SIG-M5 treated with dmso at 0.1 percent for 504 hours (cell line): Measurements from ENCODE around the gene MNX1.

Experiments
- DNase-seq: peaks from one replicate; lab custom pipeline; 2025; ENCODE audit not compliant: unreplicated experiment; lab: John Stamatoyannopoulos, UW

Gene MNX1

DNA sequence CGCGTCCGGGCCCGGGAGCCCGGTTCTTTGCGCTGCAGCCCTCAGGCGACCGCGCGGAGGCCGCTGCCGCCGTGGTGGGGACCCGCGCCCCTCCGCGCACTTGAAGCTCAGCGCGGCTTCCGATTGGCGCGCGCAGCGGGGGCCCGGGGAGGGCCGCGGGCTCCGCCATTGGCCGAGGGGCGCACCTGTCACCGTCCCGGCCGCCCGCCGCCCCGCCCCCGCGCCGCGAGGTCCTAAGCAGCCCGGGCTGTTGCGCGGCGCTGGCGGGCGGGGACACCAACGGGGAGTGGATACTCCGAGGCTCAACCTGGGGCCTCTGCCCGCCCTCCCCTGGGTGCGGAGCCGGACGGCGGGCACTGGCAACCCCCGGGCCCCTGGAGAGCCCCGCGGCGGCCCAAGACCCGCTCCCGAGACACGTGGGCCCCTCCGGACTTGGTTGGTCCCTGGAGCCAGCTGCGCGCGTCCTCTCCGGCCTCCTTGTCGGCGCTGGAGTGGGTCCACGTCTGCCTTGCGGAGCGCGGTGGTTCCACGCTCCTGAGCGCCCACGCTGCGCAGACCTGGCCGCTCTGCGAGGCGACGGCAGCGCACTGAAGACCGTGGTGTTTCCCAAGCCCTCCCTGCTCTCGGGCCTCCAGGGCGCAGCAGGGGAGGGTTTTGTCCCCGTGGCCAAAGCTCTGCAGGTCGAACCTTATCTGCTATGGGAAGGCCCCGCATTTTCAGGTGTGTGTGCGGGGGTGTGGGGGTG, at the start of gene MNX1:
Gene MNX1 (minus strand): TSS at position 76 of the 745 bp plus-strand sequence. CDS start 313 bp downstream, outside the sequence.
- peak; percentile 74 for DNase-seq

DNA sequence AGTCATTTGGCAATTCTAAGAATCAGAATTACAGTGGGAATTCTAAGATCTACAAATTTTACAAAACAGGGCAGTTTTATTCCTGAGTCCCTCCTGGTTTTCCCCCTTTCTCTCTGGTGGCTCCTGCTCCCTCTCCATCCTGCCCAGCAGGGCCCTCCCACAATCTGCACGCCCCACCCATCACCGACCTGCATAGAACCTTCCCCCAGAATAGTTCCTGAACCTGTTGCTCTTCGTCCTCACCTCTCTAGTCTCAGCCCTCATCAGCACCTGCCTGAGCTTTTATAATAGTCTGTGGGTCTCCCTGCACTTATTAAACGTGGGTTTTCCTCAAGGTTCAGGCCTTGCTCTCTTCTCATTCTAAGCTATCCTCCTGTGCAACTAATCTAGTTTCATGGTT, 49.1 kb upstream of the MNX1 start:
- DNase-seq, result no peak

DNA sequence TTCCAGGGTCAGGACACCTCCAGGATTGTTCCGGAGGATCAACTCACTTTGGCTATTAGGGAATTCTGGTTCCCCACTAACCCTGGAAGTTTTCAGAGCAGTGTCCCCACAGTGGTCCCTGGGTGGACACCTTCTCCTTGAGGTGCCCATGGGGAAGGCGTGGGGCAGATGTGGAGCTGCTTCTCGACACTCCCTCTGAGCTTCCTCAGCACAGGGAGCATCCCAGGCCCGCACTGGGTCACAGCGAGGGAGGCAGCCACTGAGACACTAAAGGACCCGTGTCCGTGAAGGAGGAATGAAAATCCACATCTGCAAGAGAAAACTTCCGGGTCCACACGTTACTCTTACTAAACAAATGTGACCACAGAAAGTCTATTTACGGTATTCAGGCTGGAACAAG, 48.2 kb upstream of the MNX1 start:
- no peak for DNase-seq

DNA sequence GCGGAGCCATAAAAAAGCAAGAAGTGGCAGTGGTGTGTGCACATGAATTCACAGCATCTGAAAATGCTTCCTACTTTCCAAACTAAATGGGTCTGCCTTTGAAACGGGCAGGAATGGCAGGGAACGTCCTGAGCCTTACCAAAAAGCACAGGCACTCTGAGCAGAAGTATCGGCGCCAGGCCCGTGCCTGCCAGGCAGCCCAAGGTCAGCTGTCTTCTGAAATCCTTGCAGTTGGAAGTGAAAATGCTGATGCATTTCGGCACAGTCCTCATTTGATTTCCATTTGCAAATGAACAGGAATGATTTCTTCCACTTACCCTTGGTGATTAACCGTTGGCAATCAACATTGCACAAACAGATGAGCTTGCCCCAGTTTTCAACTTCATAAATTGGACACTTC, 47.6 kb upstream of the MNX1 start:
- DNase-seq, result no peak

DNA sequence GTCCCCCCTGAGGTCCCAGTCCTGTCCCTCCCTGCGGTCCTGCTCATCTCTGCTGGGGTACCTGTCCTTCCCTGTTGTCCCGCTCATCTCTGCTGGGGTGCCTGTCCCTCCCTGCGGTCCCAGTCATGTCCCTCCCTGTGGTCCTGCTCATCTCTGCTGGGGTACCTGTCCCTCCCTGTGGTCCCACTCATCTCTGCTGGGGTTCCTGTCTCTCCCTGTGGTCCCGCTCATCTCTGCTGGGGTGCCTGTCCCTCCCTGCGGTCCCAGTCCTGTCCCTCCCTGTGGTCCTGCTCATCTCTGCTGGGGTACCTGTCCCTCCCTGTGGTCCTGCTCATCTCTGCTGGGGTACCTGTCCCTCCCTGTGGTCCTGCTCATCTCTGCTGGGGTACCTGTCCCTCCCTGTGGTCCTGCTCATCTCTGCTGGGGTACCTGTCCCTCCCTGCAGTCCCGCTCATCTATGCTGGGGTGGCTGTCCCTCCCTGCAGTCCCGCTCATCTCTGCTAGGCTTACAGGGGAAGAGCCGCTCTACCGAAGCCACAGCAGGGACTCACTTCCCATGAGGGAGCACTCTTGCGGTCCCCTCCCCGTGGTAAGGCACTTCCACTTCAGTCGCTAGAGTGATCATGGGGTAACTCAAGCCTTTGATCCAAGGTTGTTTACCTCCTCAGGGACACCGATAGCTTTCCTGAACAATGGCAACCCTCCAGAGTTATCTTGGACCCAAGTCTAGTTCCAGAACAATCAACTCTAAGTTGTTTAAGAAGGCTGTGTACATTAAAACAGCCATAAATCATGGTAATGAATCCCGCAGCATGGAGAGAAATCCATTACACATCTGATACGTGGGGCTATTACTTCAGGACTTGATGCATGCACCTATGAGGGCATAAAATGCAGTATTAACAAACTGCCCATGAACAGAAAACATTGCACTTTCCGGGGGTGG, 46.8 kb upstream of the MNX1 start:
- no peak for DNase-seq

DNA sequence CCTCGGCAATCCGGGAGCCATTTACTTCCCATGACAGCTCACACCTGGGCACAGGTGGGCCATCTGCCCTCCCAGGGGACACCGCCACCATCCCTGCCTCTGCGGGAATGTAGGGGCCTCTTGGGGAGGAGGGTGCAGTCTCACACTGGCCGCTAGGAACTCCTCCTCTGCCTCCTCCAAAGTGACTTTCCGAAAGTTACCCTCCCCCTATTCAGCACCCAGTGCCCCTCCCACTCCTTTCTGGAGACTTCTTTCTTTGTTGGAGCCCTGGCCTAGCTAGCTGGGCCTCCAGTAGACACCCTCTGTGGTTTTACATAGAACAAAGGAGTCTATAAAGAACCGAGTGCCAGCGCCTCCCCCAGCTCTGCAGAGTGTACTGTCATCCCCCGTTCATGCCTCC, 45.8 kb upstream of the MNX1 start:
- no peak for DNase-seq

DNA sequence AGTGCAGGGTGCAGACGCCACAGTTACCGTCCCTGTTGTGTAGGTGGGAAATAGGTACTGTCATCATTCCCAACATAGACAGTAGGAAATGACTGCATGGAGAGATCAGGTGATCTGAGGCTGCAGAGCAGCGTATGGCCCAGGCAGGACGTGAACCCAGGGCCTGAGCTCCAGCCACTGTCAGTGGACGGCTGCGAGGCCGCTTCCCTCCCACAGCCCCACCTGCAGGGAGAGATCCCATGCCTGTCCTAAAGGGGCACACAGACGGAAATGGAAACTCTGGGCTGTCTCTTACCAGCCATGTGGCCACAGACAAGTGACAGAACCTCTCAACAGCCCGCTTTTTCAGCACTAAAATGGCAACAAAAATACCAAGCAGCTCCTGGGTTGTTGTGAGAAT, 44.5 kb upstream of the MNX1 start:
- no peak for DNase-seq

DNA sequence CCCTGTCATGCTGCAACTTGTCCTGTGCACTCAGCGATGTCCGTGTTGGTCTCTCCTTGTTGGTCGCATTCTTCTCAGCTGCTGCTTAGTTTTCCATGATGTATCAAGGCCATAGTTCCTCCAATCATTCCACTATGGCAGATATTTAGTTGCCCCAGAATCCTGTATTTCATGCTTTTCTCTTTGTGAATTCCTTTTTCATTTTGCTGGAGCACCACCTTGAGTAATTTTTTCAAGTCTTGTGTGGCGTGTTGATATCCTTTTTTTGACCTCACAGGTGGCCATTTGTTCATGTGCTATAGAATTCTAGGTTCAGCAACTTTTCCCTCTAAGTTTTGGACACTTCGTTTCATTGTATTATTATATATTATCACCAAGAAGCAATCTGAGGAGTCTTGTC, 42.7 kb upstream of the MNX1 start:
- no peak for DNase-seq

DNA sequence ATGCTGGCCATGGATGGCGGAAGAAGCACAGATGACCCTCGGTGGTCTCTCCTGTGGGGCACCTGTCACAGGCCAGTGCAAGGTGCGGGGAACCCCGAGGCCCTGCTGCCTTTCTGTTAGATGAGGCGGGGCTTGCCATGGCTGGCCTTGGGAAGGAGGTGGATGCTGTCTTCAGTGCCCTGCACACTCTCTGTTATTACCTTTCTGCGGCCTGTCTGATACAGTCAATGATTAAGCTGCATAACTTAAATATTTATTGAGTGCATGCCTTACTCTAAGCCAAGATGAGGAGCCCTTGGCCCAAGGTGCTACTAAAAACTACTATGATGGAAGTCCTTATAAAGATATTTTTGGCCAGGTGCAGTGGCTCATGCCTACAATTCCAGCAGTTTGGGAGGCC, 36.7 kb upstream of the MNX1 start:
- DNase-seq, result no peak

DNA sequence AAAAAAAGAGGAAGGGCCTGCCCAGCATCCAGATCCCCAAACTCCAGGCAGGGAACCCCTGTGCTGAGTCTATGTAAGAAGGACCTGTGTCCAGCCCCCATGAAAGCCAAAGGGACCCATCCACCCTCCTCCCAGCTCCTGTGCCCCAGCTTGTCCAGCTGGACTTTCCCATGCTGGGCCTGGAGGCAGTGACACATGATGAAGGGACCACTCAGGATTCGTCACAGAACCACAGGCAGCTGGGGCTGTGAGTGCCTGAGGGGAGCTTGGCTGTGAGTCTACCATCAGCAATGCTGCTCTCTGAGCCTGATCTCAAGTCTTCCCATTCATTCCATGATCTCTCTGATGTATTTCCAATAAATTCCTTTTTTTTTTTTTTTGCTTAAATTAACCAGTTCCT, 36.2 kb upstream of the MNX1 start:
- DNase-seq, result no peak

DNA sequence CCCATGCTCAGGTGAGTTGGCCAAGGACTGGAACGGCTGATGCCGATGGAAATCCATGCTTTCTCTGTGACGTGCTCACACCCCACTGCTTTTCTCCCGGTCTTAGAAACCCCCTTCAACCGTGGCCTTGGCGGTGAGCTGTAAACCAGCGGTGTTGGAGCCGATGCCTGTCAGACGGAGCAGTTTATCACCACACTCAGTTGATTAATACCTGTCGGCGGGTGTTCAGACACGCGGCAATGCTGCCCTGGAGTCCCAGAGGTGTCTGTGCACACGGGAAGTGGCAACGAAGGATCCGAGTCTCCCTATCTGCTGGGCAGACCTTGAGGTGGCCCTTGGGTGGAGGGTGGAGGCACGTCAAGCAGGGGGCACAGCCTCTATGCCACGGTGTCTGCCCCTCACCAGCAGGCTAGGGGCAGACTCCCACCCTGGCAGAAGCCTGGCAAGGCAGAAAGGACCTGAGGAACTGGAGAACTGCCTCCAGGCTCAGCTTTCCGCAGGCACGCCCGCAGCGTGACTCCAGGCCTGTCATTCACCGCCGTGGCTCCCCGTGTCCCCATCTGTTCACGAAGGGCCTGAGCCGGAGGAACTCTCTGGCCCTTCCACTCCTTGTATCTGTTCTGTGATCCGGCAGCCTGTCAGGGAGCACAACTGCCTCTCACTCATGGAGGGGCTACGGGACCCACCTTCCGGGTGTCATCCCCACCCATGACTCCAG, 34.6 kb upstream of the MNX1 start:
- DNase-seq, result no peak

DNA sequence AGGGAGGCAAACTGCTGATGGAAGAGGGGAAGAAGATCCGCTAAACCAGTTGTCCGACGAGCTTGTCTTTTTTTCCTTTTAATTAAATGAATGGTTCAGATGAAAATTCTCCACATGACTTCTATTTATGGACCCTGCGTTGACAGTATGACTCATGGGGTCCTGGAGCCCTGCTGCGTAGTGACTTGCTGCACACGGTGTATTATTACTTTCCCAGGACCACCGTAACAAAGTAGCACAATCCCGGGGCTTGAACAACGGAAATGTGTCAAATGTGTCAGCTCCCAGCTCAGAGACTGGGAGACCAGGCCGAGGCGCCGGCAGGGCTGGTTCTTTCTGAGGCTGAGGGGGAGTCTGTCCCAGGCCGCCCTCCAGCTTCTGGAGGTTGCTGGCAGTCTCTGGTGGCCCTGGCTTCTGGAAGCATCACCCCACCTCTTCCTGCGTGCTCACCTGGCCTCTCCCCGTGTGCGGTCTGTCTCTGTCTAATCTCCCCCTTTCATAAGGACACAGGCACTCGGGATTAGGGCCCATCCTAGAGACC, 33.8 kb upstream of the MNX1 start:
- no peak for DNase-seq

DNA sequence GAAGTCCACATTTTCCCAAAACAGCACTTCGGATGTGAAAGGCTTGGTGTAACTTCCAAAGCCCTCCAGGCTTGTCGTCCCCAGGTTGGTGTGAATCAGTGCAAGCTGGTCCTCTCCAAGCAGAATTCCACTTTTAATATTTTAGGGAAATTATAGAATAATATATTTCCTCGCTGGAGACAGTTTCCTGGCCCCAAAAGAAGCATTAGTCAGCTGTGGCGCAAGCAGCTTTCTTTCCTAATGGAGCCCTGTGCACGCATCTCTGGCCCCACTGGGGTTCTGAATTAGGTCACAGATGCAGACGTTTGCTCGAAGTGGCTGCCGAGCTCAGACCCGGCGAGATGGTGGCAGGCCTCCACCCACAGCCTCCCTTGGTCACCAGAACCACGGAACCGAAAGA, 33.3 kb upstream of the MNX1 start:
- DNase-seq, result peak; percentile 33

DNA sequence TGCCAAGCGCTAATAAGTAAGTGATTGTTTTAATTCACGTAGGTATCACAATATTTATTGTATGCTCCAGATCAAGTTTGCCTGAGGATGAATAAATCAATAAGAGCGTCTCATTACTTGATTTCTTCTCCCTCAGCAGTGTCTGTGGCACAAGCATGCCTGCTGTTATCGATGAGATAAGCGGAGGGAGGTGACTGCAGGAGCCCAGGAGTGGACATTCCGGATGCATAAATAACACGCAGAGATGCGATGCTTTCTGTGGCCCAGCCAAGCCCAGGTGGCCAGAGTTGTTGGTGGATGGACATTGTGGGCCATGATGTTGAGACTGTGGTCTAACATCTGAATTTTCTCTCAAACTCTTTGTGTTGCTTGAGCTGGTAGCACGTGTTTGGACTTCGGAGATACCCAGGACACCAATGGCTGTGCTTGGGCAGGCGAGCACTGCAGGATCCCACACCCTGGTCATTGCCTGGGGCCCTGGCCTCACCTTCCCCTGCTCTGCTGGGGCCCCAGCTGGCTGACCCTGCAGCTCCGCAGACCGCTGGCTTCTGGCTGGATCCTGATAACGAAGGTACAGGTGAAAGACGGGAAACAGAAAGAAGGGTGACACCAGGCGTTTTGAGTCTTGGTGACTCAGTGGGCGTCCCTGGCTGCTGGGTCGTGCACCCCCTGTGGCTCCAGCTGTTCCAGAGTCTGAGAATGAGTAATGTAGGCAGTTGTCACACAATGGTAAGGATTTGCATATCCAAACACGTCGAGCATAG, 31.2 kb upstream of the MNX1 start:
- no peak for DNase-seq

DNA sequence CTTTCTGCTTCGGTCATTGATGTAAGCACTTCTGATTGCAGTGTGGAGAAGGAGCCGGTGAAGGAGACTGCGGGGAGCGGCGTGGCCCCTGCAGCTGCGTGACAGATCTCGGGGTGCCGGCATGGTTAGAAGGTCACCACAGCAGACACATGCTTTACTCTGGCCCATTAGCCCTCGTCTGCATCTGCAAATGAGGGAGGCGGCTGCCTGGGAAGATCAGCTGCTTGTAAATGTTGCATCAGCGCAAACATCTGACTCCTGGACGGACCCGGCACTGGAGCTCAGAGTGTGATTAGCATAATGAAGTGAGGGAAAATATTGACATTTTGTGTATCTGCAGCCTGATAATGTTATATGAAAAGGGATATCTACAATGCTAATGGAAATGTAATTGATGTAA, 30.5 kb upstream of the MNX1 start:
- no peak for DNase-seq

DNA sequence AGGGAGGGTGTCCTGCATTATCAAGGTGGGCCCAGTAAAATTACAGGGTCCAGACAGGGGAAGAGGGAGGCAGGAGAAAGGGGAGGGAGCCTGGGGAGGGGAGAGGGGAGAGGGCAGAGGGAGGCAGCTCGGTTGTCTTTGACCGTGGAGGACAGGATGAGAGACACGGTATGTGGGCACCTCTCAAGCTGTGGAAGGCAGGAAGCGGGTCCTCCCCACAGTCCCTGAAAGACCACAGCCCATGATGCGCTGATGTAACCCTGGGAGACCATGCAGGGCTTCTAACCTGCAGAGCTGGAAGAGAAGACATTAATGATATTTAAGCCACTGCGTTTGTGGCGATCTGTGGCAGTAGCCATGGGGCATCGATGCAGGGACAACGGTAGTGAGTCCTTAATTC, 27.2 kb upstream of the MNX1 start:
- DNase-seq, result no peak

DNA sequence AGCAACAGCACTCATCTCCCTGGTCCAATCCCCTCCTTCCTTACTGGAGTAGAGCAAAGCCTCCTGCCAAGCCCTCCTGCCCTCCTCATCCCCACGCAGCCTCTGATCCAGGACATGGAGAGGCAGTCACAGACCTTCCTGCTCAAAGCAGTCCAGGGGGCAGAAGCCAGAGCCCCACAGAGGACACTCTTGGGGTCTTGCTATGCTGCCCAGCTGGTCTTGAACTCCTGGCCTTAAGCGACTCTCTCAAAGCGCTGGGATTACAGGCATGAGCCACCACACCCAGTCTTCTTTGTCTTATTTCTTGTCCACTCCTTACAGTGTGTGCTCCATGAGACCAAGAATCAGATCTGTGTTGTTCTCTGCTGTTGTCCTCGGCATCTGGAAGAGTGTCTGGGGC, 26.6 kb upstream of the MNX1 start:
- no peak for DNase-seq

DNA sequence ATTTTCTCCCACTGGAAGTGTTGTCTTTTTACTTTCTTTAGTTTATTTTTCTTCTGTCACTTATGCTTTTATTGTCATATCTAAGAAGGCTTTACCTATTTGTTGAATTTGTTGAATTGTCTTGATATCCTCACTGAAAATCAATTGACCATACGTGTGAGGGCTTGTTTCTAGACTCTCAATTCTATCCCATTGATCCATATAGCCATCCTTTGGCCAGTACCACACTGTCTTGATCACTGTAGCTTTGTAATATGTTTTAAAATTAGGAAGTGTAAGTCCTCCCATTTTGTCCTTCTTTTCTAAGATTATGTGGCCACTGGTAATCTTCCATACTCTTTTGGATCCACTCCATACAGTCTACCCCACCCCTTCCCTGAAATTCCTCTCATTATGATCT, 25.5 kb upstream of the MNX1 start:
- DNase-seq, result no peak

DNA sequence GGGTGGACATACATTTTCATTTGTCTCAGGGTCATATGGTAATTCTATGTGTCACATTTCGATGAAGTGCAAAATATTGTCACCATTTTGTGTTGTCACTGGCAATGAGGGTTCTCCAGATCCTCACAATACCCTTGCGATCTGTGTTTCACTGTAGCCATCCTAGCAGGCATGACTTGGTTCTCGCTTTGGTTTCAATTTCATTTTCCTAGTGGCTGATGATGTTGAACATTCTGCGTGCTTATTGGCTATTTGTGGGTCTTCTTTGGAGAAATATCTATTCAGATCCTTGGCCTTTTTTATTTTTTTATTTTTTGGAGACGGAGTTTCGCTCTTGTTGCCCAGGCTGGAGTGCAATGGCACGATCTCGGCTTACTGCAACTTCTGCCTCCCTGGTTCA, 24.8 kb upstream of the MNX1 start:
- DNase-seq, result no peak
